GM18499 (cell line): ENCODE results near the gene FH.

ENCODE experiments used
- ATAC-seq: cut with Tn5 transposase; IDR thresholded peaks from one replicate; pipeline ENCODE4 v1.9.1; 2021; ENCODE audit warnings: moderate number of reproducible peaks; ENCODE audit not compliant: insufficient read depth, unreplicated experiment

The FH gene

GRCh38 chr1:241527146-241527545 lies 7.6 kb upstream of the FH start:
- no peak for ATAC-seq

GRCh38 chr1:241525026-241525425 lies 5.5 kb upstream of the FH start:
- ATAC-seq = no peak

GRCh38 chr1:241521718-241522117 lies 2.2 kb upstream of the FH start:
- no peak for ATAC-seq

GRCh38 chr1:241520080-241520465 lies 518 bp upstream of the FH start:
- ATAC-seq = no peak

- peak; percentile 20 for ATAC-seq
Measured at GRCh38 chr1:241518476-241519307, 863 bp downstream of the FH start.

GRCh38 chr1:241513378-241513777 lies 6.2 kb downstream of the FH start:
- ATAC-seq = no peak

GRCh38 chr1:241507189-241507863 lies 12.2 kb downstream of the FH start:
- ATAC-seq = no peak

GRCh38 chr1:241503444-241503843 lies 16.1 kb downstream of the FH start:
- ATAC-seq = no peak

- ATAC-seq = no peak
Measured at GRCh38 chr1:241499910-241500309, 19.6 kb downstream of the FH start.

- no peak for ATAC-seq
Measured at GRCh38 chr1:241495741-241496140, 23.8 kb downstream of the FH start.

GRCh38 chr1:241488739-241489138 lies 30.8 kb downstream of the FH start:
- ATAC-seq = no peak

GRCh38 chr1:241485554-241485992 lies 34.0 kb downstream of the FH start:
- ATAC-seq = peak; percentile 36

- ATAC-seq = peak; percentile 73
Measured at GRCh38 chr1:241485145-241485544, 34.4 kb downstream of the FH start.

GRCh38 chr1:241482761-241483250 lies 36.7 kb downstream of the FH start:
- no peak for ATAC-seq

GRCh38 chr1:241479294-241479693 lies 40.3 kb downstream of the FH start:
- no peak for ATAC-seq

GRCh38 chr1:241475671-241476070 lies 43.9 kb downstream of the FH start:
- no peak for ATAC-seq

- ATAC-seq = no peak
Measured at GRCh38 chr1:241473026-241473425, 46.5 kb downstream of the FH start.

GRCh38 chr1:241470908-241471590 lies 48.5 kb downstream of the FH start:
- no peak for ATAC-seq

- ATAC-seq = no peak
Measured at GRCh38 chr1:241470361-241470760, 49.2 kb downstream of the FH start.

- no peak for ATAC-seq
Measured at GRCh38 chr1:241465673-241466072, 53.9 kb downstream of the FH start.

- no peak for ATAC-seq
Measured at GRCh38 chr1:241464985-241465384, 54.6 kb downstream of the FH start.
